IPS-20b (cell line): ENCODE measurements around the gene ALG11.
"Not testable (repeated sequence)": the region's sequence is repeated elsewhere in the genome, so short reads cannot be mapped to it uniquely, and the experiment has no call there.

Experiments
- H3K27ac ChIP-seq: one replicate; pipeline ENCODE4 v1.5.1; 2013; ENCODE audit warnings: low read length
- H3K27me3 ChIP-seq: 2 replicates; pipeline ENCODE4 v1.6.1; 2013; ENCODE audit warnings: mild to moderate bottlenecking, low read length, inconsistent platforms; ENCODE audit not compliant: insufficient read depth
- H3K36me3 ChIP-seq: 2 replicates; pipeline ENCODE4 v1.6.1; 2013; ENCODE audit warnings: low read depth, mild to moderate bottlenecking, inconsistent platforms, low read length, moderate library complexity; ENCODE audit not compliant: insufficient read depth
- H3K4me1 ChIP-seq: 2 replicates; pipeline ENCODE4 v1.6.1; 2013; ENCODE audit warnings: mild to moderate bottlenecking, control low read depth, inconsistent platforms, low read length, moderate library complexity; ENCODE audit not compliant: insufficient read depth
- H3K4me3 ChIP-seq: 2 replicates; pipeline ENCODE4 v1.5.1; 2013; ENCODE audit warnings: mild to moderate bottlenecking, low read length, inconsistent platforms
- H3K9ac ChIP-seq: 2 replicates; pipeline ENCODE4 v1.6.1; 2013; ENCODE audit warnings: low read depth, mild to moderate bottlenecking, inconsistent platforms, low read length, moderate library complexity
- H3K9me3 ChIP-seq: 2 replicates; pipeline ENCODE4 v1.6.1; 2013; ENCODE audit warnings: mild to moderate bottlenecking, low read depth, low read length, inconsistent platforms; ENCODE audit not compliant: insufficient read depth

ALG11 gene

GRCh38 chr13:52043675-52044074 is 31.5 kb downstream of the ALG11 start:
- Histone ChIP-seq H3K4me1 (no peaks in the 10 kb centered on the region), H3K27me3 (no peaks in the 10 kb centered on the region), H3K9ac (no peak overlapping the region), H3K4me3 (no peak overlapping the region), H3K27ac (no peak overlapping the region), H3K36me3 (no peaks in the 10 kb centered on the region), H3K9me3 (no peaks in the 10 kb centered on the region)

GRCh38 chr13:52047463-52047862 is 35.3 kb downstream of the ALG11 start:
- Histone ChIP-seq H3K27ac (no peak overlapping the region), H3K36me3 (no peaks in the 10 kb centered on the region), H3K4me1 (peaks cover 5% of the 10 kb centered on the region), H3K9ac (no peak overlapping the region), H3K4me3 (no peak overlapping the region), H3K27me3 (no peaks in the 10 kb centered on the region), H3K9me3 (no peaks in the 10 kb centered on the region)

GRCh38 chr13:52048516-52048915 is 36.3 kb downstream of the ALG11 start:
- H3K4me3 ChIP-seq: no peak overlapping the region
- no peaks in the 10 kb centered on the region for H3K36me3 ChIP-seq
- peaks cover 5% of the 10 kb centered on the region for H3K4me1 ChIP-seq
- H3K27me3 ChIP-seq: no peaks in the 10 kb centered on the region
- H3K27ac ChIP-seq: no peak overlapping the region
- no peaks in the 10 kb centered on the region for H3K9me3 ChIP-seq
- H3K9ac ChIP-seq: no peak overlapping the region

GRCh38 chr13:52051400-52051799 is 39.2 kb downstream of the ALG11 start:
- H3K9ac ChIP-seq: no peak overlapping the region

GRCh38 chr13:52053460-52053859 is 41.3 kb downstream of the ALG11 start:
- no peaks in the 10 kb centered on the region for H3K36me3 ChIP-seq
- H3K4me1 ChIP-seq: peaks cover 5% of the 10 kb centered on the region
- H3K9ac ChIP-seq: no peak overlapping the region
- no peaks in the 10 kb centered on the region for H3K9me3 ChIP-seq
- no peak overlapping the region for H3K27ac ChIP-seq
- H3K4me3 ChIP-seq: no peak overlapping the region
- no peaks in the 10 kb centered on the region for H3K27me3 ChIP-seq

More at GRCh38 chr13:52051400-52051799, 39.2 kb downstream of the ALG11 start:
- Histone ChIP-seq H3K4me1 (peaks cover 5% of the 10 kb centered on the region), H3K27ac (no peak overlapping the region), H3K27me3 (no peaks in the 10 kb centered on the region), H3K9me3 (no peaks in the 10 kb centered on the region), H3K4me3 (no peak overlapping the region), H3K36me3 (no peaks in the 10 kb centered on the region)

- H3K27ac ChIP-seq, H3K4me3 ChIP-seq, H3K9ac ChIP-seq, H3K27me3 ChIP-seq, H3K4me1 ChIP-seq, H3K36me3 ChIP-seq: not testable (repeated sequence)
- H3K9me3 ChIP-seq: peaks cover 24% of the 10 kb centered on the region
Measured at GRCh38 chr13:52061064-52061463, 48.9 kb downstream of the ALG11 start.

GRCh38 chr13:52061587-52061986 is 49.4 kb downstream of the ALG11 start:
- H3K4me3 ChIP-seq: no peak overlapping the region
- H3K27ac ChIP-seq: no peak overlapping the region
- H3K27me3 ChIP-seq: no peaks in the 10 kb centered on the region
- no peaks in the 10 kb centered on the region for H3K36me3 ChIP-seq
- H3K9ac ChIP-seq: no peak overlapping the region
- H3K9me3 ChIP-seq: peaks cover 27% of the 10 kb centered on the region
- no peaks in the 10 kb centered on the region for H3K4me1 ChIP-seq

GRCh38 chr13:52067237-52067636 is 55.0 kb downstream of the ALG11 start:
- no peaks in the 10 kb centered on the region for H3K27me3 ChIP-seq
- H3K4me3 ChIP-seq: no peak overlapping the region
- H3K9ac ChIP-seq: no peak overlapping the region
- H3K9me3 ChIP-seq: peaks cover 58% of the 10 kb centered on the region
- H3K4me1 ChIP-seq: no peaks in the 10 kb centered on the region
- H3K36me3 ChIP-seq: no peaks in the 10 kb centered on the region
- H3K27ac ChIP-seq: no peak overlapping the region

GRCh38 chr13:52070929-52071523 is 58.8 kb downstream of the ALG11 start:
- no peaks in the 10 kb centered on the region for H3K4me1 ChIP-seq
- H3K36me3 ChIP-seq: no peaks in the 10 kb centered on the region
- peaks cover 47% of the 10 kb centered on the region for H3K9me3 ChIP-seq
- H3K27ac ChIP-seq: no peak overlapping the region
- no peak overlapping the region for H3K4me3 ChIP-seq
- no peak overlapping the region for H3K9ac ChIP-seq
- H3K27me3 ChIP-seq: no peaks in the 10 kb centered on the region
